EL (cell line): Measurements from ENCODE around the gene GGTLC2.
"Not testable (repeated sequence)": the region's sequence is repeated elsewhere in the genome, so short reads cannot be mapped to it uniquely, and the experiment has no call there.

Experiments
- DNase-seq: peaks from one replicate; pipeline ENCODE4 v3.0.0-alpha.2; 2016

The GGTLC2 gene

GRCh38 chr22:22644314-22644713, at the start of gene GGTLC2:
Gene GGTLC2 (plus strand): TSS chr22:22644614. CDS start chr22:22646346, 1,732 bp downstream.
- DNase-seq, result not testable (repeated sequence)

- DNase-seq, result no peak
Observed at GRCh38 chr22:22595001-22595835, 49.2 kb upstream of the GGTLC2 start.

- DNase-seq, result no peak
Observed at GRCh38 chr22:22598144-22598543, 46.3 kb upstream of the GGTLC2 start.

- DNase-seq, result no peak
Observed at GRCh38 chr22:22599248-22599647, 45.2 kb upstream of the GGTLC2 start.

GRCh38 chr22:22600531-22601261, 43.7 kb upstream of the GGTLC2 start:
- DNase-seq, result no peak

- DNase-seq, result no peak
Observed at GRCh38 chr22:22603470-22603947, 40.9 kb upstream of the GGTLC2 start.

- DNase-seq, result no peak
Observed at GRCh38 chr22:22604326-22605073, 39.9 kb upstream of the GGTLC2 start.

- DNase-seq, result no peak
Observed at GRCh38 chr22:22605074-22605404, 39.4 kb upstream of the GGTLC2 start.

GRCh38 chr22:22608022-22608421, 36.4 kb upstream of the GGTLC2 start:
- not testable (repeated sequence) for DNase-seq

- DNase-seq, result no peak
Observed at GRCh38 chr22:22609291-22609690, 35.1 kb upstream of the GGTLC2 start.

GRCh38 chr22:22612516-22612915, 31.9 kb upstream of the GGTLC2 start:
- DNase-seq, result no peak

GRCh38 chr22:22614065-22614464, 30.3 kb upstream of the GGTLC2 start:
- DNase-seq, result no peak

GRCh38 chr22:22616636-22617035, 27.8 kb upstream of the GGTLC2 start:
- no peak for DNase-seq

- no peak for DNase-seq
Observed at GRCh38 chr22:22618448-22618847, 26.0 kb upstream of the GGTLC2 start.

GRCh38 chr22:22618923-22619322, 25.5 kb upstream of the GGTLC2 start:
- no peak for DNase-seq

- DNase-seq, result no peak
Observed at GRCh38 chr22:22619765-22620414, 24.5 kb upstream of the GGTLC2 start.

GRCh38 chr22:22628546-22629495, 15.6 kb upstream of the GGTLC2 start:
- DNase-seq, result not testable (repeated sequence)

- DNase-seq, result peak; percentile 5
Observed at GRCh38 chr22:22631223-22631652, 13.2 kb upstream of the GGTLC2 start.

GRCh38 chr22:22632226-22632625, 12.2 kb upstream of the GGTLC2 start:
- not testable (repeated sequence) for DNase-seq

- not testable (repeated sequence) for DNase-seq
Observed at GRCh38 chr22:22633533-22633932, 10.9 kb upstream of the GGTLC2 start.

GRCh38 chr22:22636260-22636659, 8.2 kb upstream of the GGTLC2 start:
- peak; percentile 10 for DNase-seq
